GDM1 (cell line): ENCODE measurements around the gene TGM6.
"Not testable (repeated sequence)": the region's sequence is repeated elsewhere in the genome, so short reads cannot be mapped to it uniquely, and the experiment has no call there.

ENCODE experiments used
- DNase-seq: peaks from one replicate; lab custom pipeline; 2025; lab: John Stamatoyannopoulos, UW

TGM6 gene

DNA sequence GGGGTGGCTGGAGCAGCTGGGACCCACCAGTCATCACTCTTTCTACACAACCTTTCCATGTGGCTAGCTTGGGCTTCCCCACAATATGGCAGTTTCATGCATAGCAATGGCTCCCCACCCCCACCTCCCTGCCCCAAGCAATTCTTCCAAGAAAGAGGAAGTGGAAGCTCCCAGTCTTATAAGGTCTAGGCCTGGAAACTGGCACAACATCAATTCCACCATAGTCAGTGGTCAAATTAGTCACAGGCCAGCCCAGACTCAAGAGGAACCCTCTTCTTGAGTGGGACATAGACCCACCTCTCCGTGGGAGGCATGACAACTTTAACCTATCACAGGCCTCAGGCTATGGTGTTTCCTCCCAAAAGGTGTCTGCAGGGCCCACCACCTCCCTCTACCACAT, 17.7 kb downstream of the TGM6 start:
- no peak for DNase-seq

DNA sequence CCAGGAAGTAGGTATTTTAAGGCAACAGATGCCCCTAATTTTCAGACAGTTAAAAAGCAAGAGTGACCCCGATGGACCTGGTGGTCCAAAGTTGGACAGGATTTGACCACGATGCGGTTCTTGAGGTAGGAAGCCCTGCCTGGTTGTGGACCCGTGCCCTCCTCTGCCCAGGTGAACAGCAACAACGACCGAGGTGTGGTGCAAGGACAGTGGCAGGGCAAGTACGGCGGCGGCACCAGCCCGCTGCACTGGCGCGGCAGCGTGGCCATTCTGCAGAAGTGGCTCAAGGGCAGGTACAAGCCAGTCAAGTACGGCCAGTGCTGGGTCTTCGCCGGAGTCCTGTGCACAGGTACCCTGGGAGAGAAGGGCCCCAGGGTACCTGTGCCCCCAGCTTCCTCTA, 18.7 kb downstream of the TGM6 start:
- DNase-seq: no peak

DNA sequence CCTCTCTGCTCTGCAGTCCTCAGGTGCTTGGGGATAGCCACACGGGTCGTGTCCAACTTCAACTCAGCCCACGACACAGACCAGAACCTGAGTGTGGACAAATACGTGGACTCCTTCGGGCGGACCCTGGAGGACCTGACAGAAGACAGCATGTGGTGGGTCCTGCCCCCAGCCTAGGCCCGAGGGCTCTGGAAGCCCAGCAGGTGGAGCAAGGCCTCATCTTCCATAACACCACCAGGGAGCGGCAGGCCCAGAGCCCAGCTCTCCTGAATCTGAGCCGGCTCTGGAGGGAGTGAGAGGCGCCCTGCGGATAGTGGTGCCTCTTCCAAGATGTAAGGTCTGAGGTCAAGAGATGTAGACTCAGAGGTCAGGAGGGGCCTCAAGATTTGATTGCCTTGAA, 19.6 kb downstream of the TGM6 start:
- DNase-seq: no peak

DNA sequence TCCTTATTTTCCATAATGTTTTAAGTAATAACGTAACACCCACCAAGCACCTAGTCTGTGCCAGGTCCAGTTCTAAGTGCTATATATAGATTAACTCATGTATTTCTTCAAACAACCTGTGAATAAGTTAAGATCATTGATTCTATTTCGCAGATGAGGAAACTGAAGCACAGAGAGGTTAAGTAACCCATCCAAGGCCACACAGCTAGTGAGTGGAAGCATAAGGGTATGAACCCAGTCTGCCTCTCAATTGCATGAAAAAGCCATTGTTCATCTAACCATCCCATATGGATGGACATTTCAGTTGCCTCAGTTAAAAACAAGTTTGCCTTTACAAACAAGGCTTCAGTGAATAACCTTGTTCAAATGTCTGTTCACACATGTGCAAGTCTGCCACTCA, 20.8 kb downstream of the TGM6 start:
- no peak for DNase-seq

DNA sequence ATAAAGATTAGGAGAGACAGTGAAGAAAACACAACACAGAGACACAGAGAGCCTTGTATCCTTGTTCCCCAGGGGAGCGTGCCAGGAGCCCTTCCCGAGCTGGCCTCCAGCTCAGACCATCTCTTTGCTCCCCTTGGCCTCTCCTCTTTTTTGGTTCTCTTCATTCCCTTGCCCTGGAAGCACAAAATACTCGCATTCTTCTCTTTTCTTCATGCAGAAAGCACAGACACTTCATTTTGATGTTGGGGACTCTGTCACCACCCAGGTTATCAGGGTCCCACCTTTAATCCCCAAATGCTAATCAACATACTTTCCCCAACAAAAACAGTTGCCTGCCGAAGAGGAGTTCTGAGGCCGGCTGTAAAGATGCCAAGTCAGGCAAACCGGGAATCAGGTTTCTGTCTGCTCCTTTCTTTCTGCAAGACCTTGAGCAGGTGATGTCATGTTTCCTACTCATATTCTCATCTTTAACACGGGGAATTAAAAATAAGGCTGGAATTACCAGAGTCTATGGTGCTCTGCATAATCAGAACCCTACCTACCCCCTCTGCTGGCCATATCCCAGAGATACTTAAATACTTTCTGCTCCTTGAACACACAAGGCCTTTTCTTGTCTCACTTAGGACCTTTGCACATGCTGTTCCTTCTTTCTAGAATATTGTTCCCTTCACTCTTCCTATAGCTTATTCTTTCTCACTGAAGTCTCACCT, 21.7 kb downstream of the TGM6 start:
- DNase-seq: no peak

DNA sequence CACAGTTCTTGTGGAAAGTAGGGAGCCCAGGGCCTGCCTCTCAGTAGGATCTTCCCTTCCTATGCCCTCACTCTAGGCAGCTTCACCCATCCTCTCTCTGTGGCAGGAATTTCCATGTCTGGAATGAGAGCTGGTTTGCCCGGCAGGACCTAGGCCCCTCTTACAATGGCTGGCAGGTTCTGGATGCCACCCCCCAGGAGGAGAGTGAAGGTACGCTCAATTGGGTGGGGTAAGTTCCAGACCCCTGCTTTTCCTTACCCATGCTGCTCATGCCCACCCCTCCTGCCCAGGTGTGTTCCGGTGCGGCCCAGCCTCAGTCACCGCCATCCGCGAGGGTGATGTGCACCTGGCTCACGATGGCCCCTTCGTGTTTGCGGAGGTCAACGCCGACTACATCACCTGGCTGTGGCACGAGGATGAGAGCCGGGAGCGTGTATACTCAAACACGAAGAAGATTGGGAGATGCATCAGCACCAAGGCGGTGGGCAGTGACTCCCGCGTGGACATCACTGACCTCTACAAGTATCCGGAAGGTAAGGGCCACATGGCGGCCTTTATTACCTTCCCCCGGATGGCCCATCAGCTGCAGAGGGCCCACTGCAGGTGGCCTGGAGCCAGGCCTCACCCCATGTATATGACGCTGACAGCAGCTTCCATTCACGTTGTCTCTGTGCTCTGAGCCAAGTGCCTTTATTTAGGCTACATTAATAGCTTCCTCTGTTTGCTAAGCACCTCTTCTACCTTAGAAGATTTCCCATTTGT, 22.8 kb downstream of the TGM6 start:
- no peak for DNase-seq

DNA sequence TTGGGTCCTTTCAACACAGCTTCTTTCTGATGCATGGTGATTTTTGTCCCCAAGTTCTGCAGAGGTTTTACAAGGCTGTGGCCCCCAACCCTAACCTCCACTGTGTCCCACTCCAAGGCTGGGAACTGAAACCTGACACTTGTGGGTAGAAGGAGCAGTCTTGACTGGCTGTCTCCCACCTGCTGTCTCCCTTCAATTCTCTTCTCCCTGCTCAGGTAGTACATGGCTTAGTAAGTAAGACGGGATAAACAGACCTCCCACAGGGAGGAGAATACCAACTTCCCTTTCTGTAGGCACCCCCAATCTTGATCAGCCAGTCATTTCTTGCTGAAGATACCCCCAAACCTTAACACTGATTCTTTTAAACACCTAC, 25.0 kb downstream of the TGM6 start:
- no peak for DNase-seq

DNA sequence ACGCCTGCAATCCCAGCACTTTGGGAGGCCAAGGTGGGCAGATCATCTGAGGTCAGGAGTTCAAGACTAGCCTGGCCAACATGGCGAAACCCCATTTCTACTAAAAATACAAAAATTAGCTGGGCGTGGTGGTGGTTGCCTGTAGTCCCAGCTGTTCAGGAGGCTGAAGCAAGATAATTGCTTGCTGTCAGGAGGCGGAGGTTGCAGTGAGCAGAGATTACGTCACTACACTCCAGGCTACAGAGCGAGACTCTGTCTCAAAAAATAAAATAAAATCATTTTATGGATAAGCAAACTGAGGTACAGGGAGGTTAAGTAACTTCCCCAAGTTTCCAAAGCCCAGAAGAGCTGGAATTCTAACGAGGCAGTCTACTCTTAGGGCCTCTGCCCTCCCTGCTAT, 26.7 kb downstream of the TGM6 start:
- not testable (repeated sequence) for DNase-seq

DNA sequence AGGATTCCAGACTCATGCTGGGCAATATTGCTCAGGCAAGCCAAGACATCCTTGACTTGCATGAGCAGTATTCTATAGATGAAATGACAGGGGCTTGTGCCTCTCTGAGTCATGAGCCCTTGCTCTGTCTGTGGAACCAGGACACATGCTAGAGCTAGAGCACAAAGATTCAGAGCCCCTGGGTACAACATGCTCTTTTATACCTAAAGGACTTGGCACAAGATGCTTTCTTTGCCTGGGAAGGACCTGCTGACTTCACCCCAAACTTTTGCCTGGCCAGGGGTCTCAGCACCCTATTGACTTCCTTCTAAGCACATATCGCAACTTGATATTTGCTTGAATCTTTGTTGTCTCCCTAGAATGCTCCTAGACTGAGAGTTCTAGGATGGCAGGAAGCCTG, 27.4 kb downstream of the TGM6 start:
- DNase-seq: no peak

DNA sequence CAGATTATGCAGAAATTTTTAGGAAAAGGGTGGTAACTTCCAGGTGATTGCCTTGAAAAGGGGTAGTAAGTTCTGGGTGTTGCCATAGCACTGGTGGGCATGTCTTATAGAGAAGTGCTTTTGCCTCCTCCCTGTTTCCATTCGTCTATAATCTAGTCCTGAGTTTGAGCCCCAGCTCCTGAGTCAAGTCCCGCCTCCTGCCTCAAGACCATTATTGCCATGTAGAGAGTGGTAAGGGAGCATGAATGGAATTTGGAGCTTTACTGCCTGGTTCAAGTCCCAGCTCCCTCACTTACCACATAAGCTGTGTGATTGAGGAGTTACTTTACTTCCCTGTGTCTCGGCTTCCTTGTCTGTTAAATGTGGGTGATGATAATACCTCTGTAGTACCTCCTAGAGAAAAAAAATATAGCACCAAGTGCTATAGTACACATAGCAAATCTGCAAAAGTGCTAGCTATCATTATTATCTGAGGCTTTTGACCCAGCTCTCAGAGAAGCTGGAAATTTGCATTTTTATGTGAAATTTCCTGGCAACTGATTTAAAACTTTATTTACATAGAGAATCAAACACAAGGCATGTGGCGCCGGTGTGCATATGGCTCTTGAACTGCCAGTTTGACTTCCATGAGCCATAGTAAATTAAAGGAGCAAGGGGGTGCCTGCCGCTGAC, 36.0 kb downstream of the TGM6 start:
- no peak for DNase-seq

DNA sequence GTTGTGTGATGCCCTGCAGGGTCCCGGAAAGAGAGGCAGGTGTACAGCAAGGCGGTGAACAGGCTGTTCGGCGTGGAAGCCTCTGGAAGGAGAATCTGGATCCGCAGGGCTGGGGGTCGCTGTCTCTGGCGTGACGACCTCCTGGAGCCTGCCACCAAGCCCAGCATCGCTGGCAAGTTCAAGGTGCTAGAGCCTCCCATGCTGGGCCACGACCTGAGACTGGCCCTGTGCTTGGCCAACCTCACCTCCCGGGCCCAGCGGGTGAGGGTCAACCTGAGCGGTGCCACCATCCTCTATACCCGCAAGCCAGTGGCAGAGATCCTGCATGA, 36.5 kb downstream of the TGM6 start:
- DNase-seq: no peak

DNA sequence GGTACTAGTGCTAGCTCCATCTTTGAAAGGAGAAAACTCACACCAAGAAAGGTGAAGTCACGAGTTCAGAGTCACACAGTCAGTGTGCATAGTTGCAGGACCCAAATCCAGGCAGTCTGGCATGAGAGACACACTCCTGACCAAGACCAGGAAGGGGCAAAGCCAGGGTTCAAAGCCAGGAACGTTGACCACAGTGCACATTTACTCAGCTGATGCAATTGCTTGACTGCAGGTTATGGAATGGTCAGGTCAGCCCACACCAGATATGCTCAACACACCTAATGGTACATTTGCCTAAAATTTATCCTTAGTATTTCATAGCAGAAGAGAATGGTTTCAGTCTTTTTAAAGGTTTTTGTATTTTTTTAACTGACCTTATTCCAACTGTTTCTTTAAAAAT, 37.7 kb downstream of the TGM6 start:
- no peak for DNase-seq

DNA sequence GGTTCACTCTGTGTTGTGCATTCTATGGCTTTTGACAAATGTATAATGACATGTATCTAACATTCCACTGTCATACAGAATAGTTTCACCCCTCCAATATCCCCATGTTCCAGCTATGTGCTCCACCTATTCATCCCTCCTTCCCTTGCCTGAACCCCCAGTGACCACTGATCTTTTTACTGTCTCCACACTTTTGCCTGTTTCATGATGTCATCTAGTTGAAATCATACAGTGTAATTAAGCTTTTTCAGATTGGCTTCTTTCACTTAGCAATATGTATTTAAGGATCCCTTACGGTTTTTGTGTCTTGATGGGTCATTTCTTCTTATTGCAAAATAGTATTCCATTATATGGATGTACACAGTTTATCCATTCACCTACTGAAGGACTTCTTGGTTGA, 39.8 kb downstream of the TGM6 start:
- DNase-seq: no peak

DNA sequence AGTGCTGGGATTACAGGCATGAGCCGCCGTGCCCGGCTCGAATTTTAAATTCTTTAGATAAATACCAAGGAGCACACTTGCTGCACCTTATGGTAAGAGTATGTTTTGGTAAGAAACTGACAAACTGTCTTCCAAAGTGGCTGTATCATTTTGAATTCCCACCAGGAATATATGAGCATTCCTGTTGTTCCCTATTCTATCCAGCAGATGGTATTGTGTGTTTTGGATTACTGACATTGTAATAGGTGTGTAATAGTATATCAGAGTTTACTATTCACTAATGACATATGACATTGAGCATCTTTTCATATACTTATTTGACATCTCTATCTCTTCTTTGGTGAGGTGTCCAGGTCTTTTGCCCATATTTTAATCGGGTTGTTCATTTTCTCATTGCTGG, 40.5 kb downstream of the TGM6 start:
- no peak for DNase-seq

DNA sequence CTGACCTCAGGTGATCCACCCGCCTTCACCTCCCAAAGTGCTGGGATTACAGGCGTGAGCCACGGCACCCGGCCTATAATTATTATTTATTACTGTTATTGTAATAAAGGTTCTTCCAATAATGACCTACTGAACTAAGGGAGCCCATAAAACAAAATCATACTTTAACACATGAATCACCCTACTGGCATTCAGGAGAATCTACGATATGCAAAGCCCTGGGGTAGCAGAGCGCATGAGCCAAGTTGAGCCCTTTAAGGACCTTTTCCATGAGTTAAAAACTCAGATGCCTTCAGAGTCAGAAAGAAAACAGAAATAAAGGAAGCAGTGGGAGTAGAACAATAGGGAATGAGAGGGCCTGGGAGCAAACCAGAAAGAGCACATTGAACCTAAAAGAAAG, 48.4 kb downstream of the TGM6 start:
- DNase-seq: no peak

DNA sequence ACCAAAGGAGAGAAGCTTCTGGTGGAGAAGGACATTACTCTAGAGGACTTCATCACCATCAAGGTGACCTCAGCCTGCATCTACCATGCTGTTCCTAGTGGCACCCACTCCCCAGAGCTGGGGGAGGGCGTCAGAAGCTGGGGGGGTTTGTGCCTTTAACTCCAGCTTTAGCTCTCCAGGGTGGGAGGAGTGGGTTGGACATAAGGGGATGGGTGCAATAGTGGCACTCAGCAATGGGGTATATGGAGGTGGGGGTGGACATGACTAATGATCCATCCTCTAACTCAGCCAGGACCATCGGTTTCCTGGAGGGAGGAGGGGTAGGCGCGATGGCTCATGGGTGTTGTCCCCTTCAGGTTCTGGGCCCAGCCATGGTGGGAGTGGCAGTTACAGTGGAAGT, 49.8 kb downstream of the TGM6 start:
- DNase-seq: no peak

DNA sequence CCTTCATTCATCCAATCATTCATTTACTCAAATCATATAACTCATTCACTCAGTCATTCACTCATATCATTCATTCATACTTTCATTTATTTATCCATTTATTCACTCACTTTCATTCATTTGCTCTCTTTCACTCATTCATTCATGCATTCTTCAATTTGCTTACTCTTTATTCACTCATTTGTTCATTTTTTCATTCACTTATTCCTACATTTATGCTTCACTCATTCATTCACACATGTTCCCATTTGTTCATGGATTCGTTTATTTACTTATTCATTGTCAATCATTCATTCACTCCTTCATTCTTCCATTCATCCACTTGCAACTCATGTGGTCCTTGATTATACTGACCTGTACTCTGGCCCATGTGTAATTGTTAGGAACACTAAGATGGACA, 50.5 kb downstream of the TGM6 start:
- no peak for DNase-seq

DNA sequence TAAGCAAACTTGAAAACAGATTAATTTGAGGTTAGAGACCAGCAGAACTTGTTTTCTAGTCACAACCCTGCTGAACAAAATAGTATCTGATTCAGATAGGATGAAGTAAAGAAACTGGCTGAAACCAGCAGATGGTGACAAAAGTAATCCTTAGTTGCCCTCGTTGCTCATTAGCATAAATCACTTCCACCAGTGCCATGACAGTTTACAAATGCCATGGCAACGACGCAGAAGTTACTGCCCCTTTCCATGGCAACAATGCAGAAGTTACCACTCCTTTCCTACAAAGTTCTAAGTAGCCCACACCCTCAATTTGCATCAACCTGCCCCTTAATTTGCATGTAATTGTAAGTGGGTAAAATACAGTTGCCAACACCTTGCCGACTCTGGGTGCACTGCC, 66.1 kb downstream of the TGM6 start:
- no peak for DNase-seq

DNA sequence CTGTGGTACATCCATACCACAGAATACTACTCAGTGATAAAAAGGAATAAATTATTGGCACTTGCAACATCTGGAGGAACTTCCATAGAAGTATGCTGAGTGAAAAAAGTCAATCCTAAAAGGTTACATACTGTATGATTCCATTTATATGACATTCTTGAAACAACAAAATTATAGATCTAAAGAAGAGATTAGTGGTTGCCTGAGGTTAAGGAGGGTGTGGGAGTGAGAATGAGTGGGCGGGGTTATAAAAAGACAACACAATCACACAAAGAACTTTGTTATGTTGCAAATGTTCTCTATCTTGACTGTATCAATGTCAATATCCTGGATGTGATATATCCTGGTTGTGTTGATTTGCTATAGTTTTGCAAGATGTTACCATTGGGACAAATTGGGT, 68.7 kb downstream of the TGM6 start:
- DNase-seq: no peak

DNA sequence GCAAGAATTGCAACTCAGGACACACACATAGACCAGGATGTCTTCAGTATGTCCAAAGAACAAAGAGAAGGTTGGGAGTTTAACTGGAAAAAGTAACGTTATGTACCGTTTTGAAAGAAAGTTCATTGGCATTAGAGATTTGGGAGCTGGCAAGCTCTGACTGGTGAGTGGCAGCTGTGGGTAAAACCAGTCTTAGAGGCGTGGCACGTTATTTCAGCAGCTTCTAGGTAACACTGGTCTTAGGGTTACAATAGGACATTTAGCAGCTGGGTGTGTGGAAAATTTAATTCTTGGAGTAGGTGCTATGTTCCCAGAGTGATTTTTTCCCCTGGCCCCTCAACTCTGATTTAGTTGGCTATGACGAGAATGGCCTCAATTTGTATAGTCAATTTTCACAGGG, 70.7 kb downstream of the TGM6 start:
- no peak for DNase-seq

DNA sequence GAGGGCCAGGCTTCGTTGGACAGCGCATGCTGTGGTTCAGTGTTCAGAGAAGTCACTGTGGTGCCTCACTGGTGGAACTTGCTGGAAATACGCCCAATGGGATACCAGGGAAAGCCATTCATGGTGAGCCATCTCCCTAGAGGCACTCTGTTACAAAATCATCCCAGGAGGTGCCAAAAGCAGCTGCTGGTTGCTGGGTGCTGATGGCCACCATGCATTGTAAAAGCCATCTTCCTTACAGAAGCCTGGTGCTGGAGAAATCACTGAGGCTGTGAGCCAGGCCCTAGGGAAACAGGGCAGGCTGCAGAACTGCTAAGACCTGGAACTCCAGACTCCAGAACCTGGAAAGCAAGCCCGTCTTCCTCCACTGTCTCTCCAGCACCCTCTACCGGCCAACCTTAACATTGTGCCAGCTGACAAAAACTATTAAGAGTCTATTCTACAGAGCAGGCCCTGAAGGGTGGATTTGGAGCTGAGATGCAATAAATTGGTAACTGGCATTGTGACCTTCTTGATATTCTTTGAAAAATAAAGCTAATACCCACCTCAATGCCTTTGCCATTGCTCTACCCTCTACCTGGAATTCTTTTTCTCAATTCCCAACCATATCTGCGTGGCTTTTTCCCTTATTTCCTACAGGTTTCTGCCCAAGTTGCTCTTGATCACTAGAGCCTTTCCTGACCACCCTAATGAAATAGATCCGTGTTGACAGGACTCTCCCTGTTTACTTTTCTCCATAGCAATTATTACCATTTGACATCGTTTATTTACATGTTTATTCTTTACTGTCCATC, 71.4 kb downstream of the TGM6 start:
- peak; percentile 39 for DNase-seq

DNA sequence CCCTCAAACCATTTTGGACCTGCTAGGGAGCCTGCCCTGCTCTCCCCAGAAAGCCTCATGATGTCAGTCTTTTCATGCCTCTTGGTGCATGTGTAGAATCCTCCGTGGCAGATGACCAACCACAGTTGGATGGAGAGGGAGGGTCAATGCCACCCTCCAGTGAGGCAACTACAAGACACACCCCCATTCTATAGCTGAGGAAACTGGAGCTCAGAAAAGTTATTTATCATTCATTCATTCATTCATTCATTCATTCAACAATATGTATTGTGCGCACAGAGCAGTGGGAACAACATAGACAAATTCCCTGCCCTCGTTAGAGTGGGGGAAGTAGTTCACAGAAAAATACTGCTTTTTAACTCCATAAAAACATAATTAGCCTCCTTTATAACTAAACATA, 73.1 kb downstream of the TGM6 start:
- no peak for DNase-seq
